GM21619 (cell line): Measurements from ENCODE around the gene TRIM14.
"Not testable (repeated sequence)": the region's sequence is repeated elsewhere in the genome, so short reads cannot be mapped to it uniquely, and the experiment has no call there.

Source experiments
- ATAC-seq: cut with Tn5 transposase; IDR thresholded peaks from one replicate; pipeline ENCODE4 v1.9.1; 2021; ENCODE audit not compliant: unreplicated experiment

TRIM14 gene

GRCh38 chr9:98142182-98142907, 23.3 kb upstream of the TRIM14 start:
- ATAC-seq: no peak

GRCh38 chr9:98140503-98140902, 21.5 kb upstream of the TRIM14 start:
- ATAC-seq: no peak

- ATAC-seq: no peak
Observed at GRCh38 chr9:98136489-98136888, 17.5 kb upstream of the TRIM14 start.

- ATAC-seq: no peak
Observed at GRCh38 chr9:98135938-98136337, 16.9 kb upstream of the TRIM14 start.

- no peak for ATAC-seq
Observed at GRCh38 chr9:98135558-98135934, 16.5 kb upstream of the TRIM14 start.

GRCh38 chr9:98134702-98135557, 15.9 kb upstream of the TRIM14 start:
- no peak for ATAC-seq

GRCh38 chr9:98132806-98133631, 14.0 kb upstream of the TRIM14 start:
- no peak for ATAC-seq

- ATAC-seq: no peak
Observed at GRCh38 chr9:98132158-98132557, 13.1 kb upstream of the TRIM14 start.

- no peak for ATAC-seq
Observed at GRCh38 chr9:98130576-98131228, 11.7 kb upstream of the TRIM14 start.

- not testable (repeated sequence) for ATAC-seq
Observed at GRCh38 chr9:98130060-98130459, 11.0 kb upstream of the TRIM14 start.

GRCh38 chr9:98129451-98129881, 10.4 kb upstream of the TRIM14 start:
- peak; percentile 84 for ATAC-seq

- ATAC-seq: no peak
Observed at GRCh38 chr9:98128316-98128715, 9.3 kb upstream of the TRIM14 start.

GRCh38 chr9:98127226-98127625, 8.2 kb upstream of the TRIM14 start:
- no peak for ATAC-seq

GRCh38 chr9:98124637-98125426, 5.8 kb upstream of the TRIM14 start:
- ATAC-seq: no peak

GRCh38 chr9:98124091-98124490, 5.1 kb upstream of the TRIM14 start:
- ATAC-seq: not testable (repeated sequence)

- ATAC-seq: no peak
Observed at GRCh38 chr9:98121058-98121457, 2.0 kb upstream of the TRIM14 start.

GRCh38 chr9:98120476-98120875, 1.5 kb upstream of the TRIM14 start:
- ATAC-seq: no peak

- peak; percentile 40 for ATAC-seq
Observed at GRCh38 chr9:98117984-98118639, 910 bp downstream of the TRIM14 start.

GRCh38 chr9:98117097-98117496, 1.9 kb downstream of the TRIM14 start:
- not testable (repeated sequence) for ATAC-seq

- no peak for ATAC-seq
Observed at GRCh38 chr9:98109052-98109451, 10.0 kb downstream of the TRIM14 start.
